HCT116 (cell line): ENCODE measurements around the gene NAA60. TPM values are rescaled to one million over a fixed set of nuclear protein-coding genes. Genes with fewer than 3 reads are reported as not detected.

Experiments used
- ATAC-seq: fragments of 200-7000 bp; cut with Tn5 transposase; 2 replicates; pipeline ENCODE4 v1.9.1; 2020; ENCODE audit warnings: mild to moderate bottlenecking, moderate library complexity
- BruUV-seq: library from RNA; stranded (reverse); fragments of 400-500 nt; replicated peaks from 2 replicates; lab custom pipeline; 2021; lab: Mats Ljungman, UMichigan
- CTCF ChIA-PET: fragments of 300-600 bp; sonication (Branson Sonifier 250); formaldehyde crosslinking; loops from one replicate; lab custom pipeline; 2021; ENCODE audit warnings: antibody characterized with exemption; lab: Charles Lee
- POLR2A ChIA-PET: fragments of 300-600, 350-600 bp; sonication (Branson Sonifier 250); formaldehyde crosslinking; loops from one replicate; lab custom pipeline; 2021; ENCODE audit warnings: antibody characterized with exemption; lab: Charles Lee
- RAD21 ChIA-PET, 2 experiments: fragments of 300-600 bp; sonication (Branson Sonifier 250); formaldehyde crosslinking; loops; one replicate each; lab custom pipeline; 2023; ENCODE audit warnings: low total read pairs in 2 of 2; ENCODE audit not compliant: uncharacterized antibody in 2 of 2, unreplicated experiment in 2 of 2, low non-redundant PET in 1 of 2; lab: Charles Lee
- DNase-seq: peaks from one replicate; pipeline ENCODE4 v3.0.0-alpha.2; 2010; ENCODE audit warnings: low read depth, low spot score
- H2AFZ ChIP-seq: fragments of 200-600 bp; shearing (Covaris generic), sonication (generic); 2 replicates; pipeline ENCODE4 v1.6.1; 2017; ENCODE audit warnings: low read depth, mixed run types, mixed read lengths, antibody characterized with exemption, low read length; ENCODE audit not compliant: poor library complexity, severe bottlenecking
- H3K27ac ChIP-seq: 2 replicates; pipeline ENCODE4 v1.5.1; 2012; ENCODE audit warnings: low read depth, low read length
- H3K27me3 ChIP-seq: fragments of 200-600 bp; sonication (generic); 2 replicates; pipeline ENCODE4 v1.6.1; 2016; ENCODE audit warnings: mixed run types, low read length, mixed read lengths; ENCODE audit not compliant: insufficient read depth
- H3K36me3 ChIP-seq, 2 experiments: fragments of 200-500 bp in 1 of 2; fragments of 200-600 bp in 1 of 2; sonication (Bioruptor generic) in 1 of 2; sonication (generic) in 1 of 2; 2 replicates each; pipeline versions ENCODE4 v1.5.1 to v1.6.1; 2014 to 2016; ENCODE audit warnings: low read length in 2 of 2, inconsistent platforms in 1 of 2, mixed read lengths in 1 of 2, mixed run types in 1 of 2; ENCODE audit not compliant: insufficient read depth in 2 of 2, control insufficient read depth in 1 of 2
- H3K4me1 ChIP-seq, 2 experiments: fragments of 200-600 bp in 1 of 2; sonication (generic) in 1 of 2; 2 replicates each; pipeline versions ENCODE4 v1.5.1 to v1.6.1; 2012 to 2017; ENCODE audit warnings: low read length in 2 of 2, inconsistent platforms in 1 of 2, mild to moderate bottlenecking in 1 of 2, mixed read lengths in 1 of 2, mixed run types in 1 of 2, moderate library complexity in 1 of 2; ENCODE audit not compliant: insufficient read depth in 2 of 2, control insufficient read depth in 1 of 2
- H3K4me2 ChIP-seq: fragments of 200-600 bp; sonication (generic); 2 replicates; pipeline ENCODE4 v1.6.1; 2017; ENCODE audit warnings: mixed run types, low read length, mixed read lengths
- H3K4me3 ChIP-seq, 2 experiments: fragments of 200-600 bp in 1 of 2; sonication (generic) in 1 of 2; replicated peaks in 1 of 2; 2 replicates each; pipeline ENCODE4 v1.5.1; 2011 to 2016; ENCODE audit warnings: low read length in 2 of 2, control low read depth in 1 of 2, low read depth in 1 of 2, mild to moderate bottlenecking in 1 of 2, mixed read lengths in 1 of 2, mixed run types in 1 of 2
- H3K79me2 ChIP-seq: fragments of 200-600 bp; sonication (generic); 2 replicates; pipeline ENCODE4 v1.6.1; 2017; ENCODE audit warnings: mild to moderate bottlenecking, mixed run types, low read length, moderate library complexity, mixed read lengths; ENCODE audit not compliant: insufficient read depth
- H3K9ac ChIP-seq: fragments of 200-600 bp; sonication (generic); 2 replicates; pipeline ENCODE4 v1.6.1; 2016; ENCODE audit warnings: low read length, mixed read lengths
- H3K9me2 ChIP-seq: fragments of 200-600 bp; sonication (generic), shearing (Covaris generic); 2 replicates; pipeline ENCODE4 v1.6.1; 2017; ENCODE audit warnings: mixed run types, mild to moderate bottlenecking, moderate library complexity; ENCODE audit not compliant: insufficient read depth
- H3K9me3 ChIP-seq, 2 experiments: fragments of 200-500 bp in 1 of 2; fragments of 200-600 bp in 1 of 2; sonication (Bioruptor generic) in 1 of 2; sonication (generic) in 1 of 2; 2 replicates each; pipeline ENCODE4 v1.6.1; 2014 to 2017; ENCODE audit warnings: low read length in 2 of 2, mixed read lengths in 2 of 2, inconsistent platforms in 1 of 2, low read depth in 1 of 2, mild to moderate bottlenecking in 1 of 2, mixed run types in 1 of 2, moderate library complexity in 1 of 2; ENCODE audit not compliant: control insufficient read depth in 1 of 2, insufficient read depth in 1 of 2
- H4K20me1 ChIP-seq: fragments of 200-600 bp; sonication (generic), shearing (Covaris generic); 2 replicates; pipeline ENCODE4 v1.6.1; 2017; ENCODE audit warnings: mixed run types, mild to moderate bottlenecking, moderate library complexity; ENCODE audit not compliant: insufficient read depth
- ATF3 ChIP-seq: IDR thresholded peaks from 2 replicates; pipeline ENCODE4 v1.6.1; 2012
- CBX3 ChIP-seq: IDR thresholded peaks from 2 replicates; pipeline ENCODE4 v1.6.1; 2012; ENCODE audit warnings: low read depth
- EGR1 ChIP-seq: IDR thresholded peaks from 2 replicates; pipeline ENCODE4 v1.6.1; 2012; ENCODE audit warnings: low read depth
- EZH2 ChIP-seq: fragments of 200-600 bp; sonication (generic); IDR thresholded peaks from 2 replicates; pipeline ENCODE4 v1.6.1; 2017; ENCODE audit warnings: antibody characterized with exemption, mixed run types
- JUND ChIP-seq: IDR thresholded peaks from 2 replicates; pipeline ENCODE4 v1.6.1; 2012
- POLR2AphosphoS5 ChIP-seq: IDR thresholded peaks from 2 replicates; pipeline ENCODE4 v1.6.1; 2011; ENCODE audit warnings: mild to moderate bottlenecking, low read depth, low read length, moderate library complexity
- RAD21 ChIP-seq: IDR thresholded peaks from 2 replicates; pipeline ENCODE4 v1.6.1; 2012; ENCODE audit warnings: low read depth, mild to moderate bottlenecking
- REST ChIP-seq: IDR thresholded peaks from 2 replicates; pipeline ENCODE4 v1.6.1; 2012; ENCODE audit warnings: low read depth
- SRF ChIP-seq: IDR thresholded peaks from 2 replicates; pipeline ENCODE4 v1.6.1; 2012; ENCODE audit warnings: low read depth
- TCF7L2 ChIP-seq: IDR thresholded peaks from 2 replicates; pipeline ENCODE4 v1.7.0; 2011; ENCODE audit warnings: borderline replicate concordance, inconsistent platforms; ENCODE audit not compliant: insufficient read depth, insufficient read length; ENCODE audit errors: extremely low read depth
- YY1 ChIP-seq: IDR thresholded peaks from 2 replicates; pipeline ENCODE4 v1.6.1; 2011; ENCODE audit warnings: low read length, low read depth, moderate library complexity, mild to moderate bottlenecking; ENCODE audit not compliant: insufficient replicate concordance; ENCODE audit errors: extremely low read depth
- ZNF274 ChIP-seq: fragments of 200-500 bp; sonication (Bioruptor generic); IDR thresholded peaks from 2 replicates; pipeline ENCODE4 v1.6.1; 2014; ENCODE audit warnings: mild to moderate bottlenecking, low read depth, low read length, inconsistent platforms
- intact Hi-C: fragments of 100-400 bp; cut with micrococcal nuclease; formaldehyde crosslinking; loops from 2 replicates; pipeline ENCODE4 v1.10.0; 2022
- total RNA-seq: library from RNA; stranded (reverse); gene quantifications from one replicate; pipeline ENCODE4 v1.2.1, GENCODE V29; 2021; ENCODE audit not compliant: unreplicated experiment
- TF ChIP-seq, protein P1 (sequence below): IDR thresholded peaks from 2 replicates; pipeline ENCODE4 v1.6.1; 2012
- TF ChIP-seq, protein P2 (sequence below), 3 experiments: fragments of 200-600 bp in 1 of 3; sonication (generic) in 1 of 3; IDR thresholded peaks in 2 of 3; conservative IDR thresholded peaks in 1 of 3; 2 replicates each; pipeline ENCODE4 v1.5.1; 2012 to 2017; ENCODE audit warnings: low read depth in 2 of 3, low read length in 2 of 3, antibody characterized with exemption in 1 of 3, borderline replicate concordance in 1 of 3, control low read depth in 1 of 3, mild to moderate bottlenecking in 1 of 3, mixed read lengths in 1 of 3, mixed run types in 1 of 3, moderate library complexity in 1 of 3; ENCODE audit not compliant: insufficient read depth in 1 of 3

Gene NAA60
- total RNA-seq, 1 experiment from 2014 or later: 32.2 TPM

DNA sequence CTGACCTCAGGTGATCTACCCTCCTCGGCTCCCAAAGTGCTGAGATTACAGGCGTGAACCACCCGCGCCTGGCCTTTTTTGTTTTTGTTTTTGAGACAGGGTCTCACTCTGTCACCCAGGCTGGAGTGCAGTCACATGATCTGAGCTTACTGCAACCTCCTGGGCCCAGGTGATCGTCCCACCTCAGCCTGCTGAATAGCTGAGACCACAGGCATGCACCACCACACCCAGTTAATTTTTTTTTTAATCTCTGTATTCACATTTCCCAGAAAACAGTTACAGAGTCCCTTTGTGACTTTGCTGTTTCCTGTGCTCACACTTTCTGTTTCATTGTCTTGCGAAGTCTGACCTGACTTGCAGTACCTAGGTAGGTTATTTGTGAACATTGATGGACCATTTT is 60.0 kb downstream of the NAA60 start (continued):
- TF ChIP-seq REST: no peak
- TF ChIP-seq, protein P1, sequence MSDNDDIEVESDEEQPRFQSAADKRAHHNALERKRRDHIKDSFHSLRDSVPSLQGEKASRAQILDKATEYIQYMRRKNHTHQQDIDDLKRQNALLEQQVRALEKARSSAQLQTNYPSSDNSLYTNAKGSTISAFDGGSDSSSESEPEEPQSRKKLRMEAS: no peak

DNA sequence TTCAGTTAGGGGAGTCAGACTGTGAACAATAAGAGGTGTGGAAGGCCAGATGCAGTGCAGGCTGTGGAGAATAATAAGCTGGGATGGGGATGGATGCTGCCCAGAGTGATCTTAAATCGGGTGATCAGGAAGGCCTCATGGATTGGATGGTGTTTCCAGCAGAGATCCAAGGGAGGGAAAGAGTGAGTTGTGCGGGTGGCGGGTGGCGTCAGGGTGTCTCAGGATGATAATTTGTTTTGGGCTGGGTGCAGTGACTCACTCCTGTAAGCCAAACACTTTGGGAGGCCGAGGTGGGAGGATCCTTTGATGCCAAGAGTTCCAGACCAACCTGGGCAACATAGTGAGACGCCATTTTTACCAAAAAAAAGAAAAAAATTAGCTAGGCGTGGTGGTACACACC is 65.3 kb downstream of the NAA60 start:
- ChIA-PET POLR2A (no interaction called here), CTCF (no interaction called here), RAD21 (no interaction called here)
- Histone ChIP-seq H3K4me3 (no peak overlapping the region), H3K27ac (no peak overlapping the region), H2AFZ (no peak overlapping the region), H3K36me3 (peaks cover 6 to 13% of the 10 kb centered on the region in 2 experiments), H4K20me1 (no peaks in the 10 kb centered on the region), H3K27me3 (no peaks in the 10 kb centered on the region), H3K9me2 (no peaks in the 10 kb centered on the region), H3K9me3 (no peaks in the 10 kb centered on the region), H3K79me2 (no peaks in the 10 kb centered on the region), H3K9ac (no peak overlapping the region), H3K4me1 (peaks cover 1 to 5% of the 10 kb centered on the region in 2 experiments; a peak in 3 of 4 replicates), H3K4me2 (no peak overlapping the region)
- no peak for DNase-seq
- TF ChIP-seq EGR1 (no peak), CBX3 (no peak), ATF3 (no peak), ZNF274 (no peak), JUND (no peak), YY1 (no peak), RAD21 (no peak), REST (no peak), SRF (no peak), TCF7L2 (no peak), POLR2AphosphoS5 (no peak), EZH2 (no peak)
- TF ChIP-seq, protein P2, sequence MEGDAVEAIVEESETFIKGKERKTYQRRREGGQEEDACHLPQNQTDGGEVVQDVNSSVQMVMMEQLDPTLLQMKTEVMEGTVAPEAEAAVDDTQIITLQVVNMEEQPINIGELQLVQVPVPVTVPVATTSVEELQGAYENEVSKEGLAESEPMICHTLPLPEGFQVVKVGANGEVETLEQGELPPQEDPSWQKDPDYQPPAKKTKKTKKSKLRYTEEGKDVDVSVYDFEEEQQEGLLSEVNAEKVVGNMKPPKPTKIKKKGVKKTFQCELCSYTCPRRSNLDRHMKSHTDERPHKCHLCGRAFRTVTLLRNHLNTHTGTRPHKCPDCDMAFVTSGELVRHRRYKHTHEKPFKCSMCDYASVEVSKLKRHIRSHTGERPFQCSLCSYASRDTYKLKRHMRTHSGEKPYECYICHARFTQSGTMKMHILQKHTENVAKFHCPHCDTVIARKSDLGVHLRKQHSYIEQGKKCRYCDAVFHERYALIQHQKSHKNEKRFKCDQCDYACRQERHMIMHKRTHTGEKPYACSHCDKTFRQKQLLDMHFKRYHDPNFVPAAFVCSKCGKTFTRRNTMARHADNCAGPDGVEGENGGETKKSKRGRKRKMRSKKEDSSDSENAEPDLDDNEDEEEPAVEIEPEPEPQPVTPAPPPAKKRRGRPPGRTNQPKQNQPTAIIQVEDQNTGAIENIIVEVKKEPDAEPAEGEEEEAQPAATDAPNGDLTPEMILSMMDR (IDR thresholded peaks at IDR 0.05 in 2 of 3, conservative IDR thresholded peaks at IDR 0.05 in 1 of 3; ENCODE audit: borderline replicate concordance in 1 of 3, insufficient read depth in 1 of 3, low read depth in 2 of 3, low read length in 2 of 3): no peak
- no TSS peak for BruUV-seq
- ATAC-seq: no peak
- intact Hi-C loops: no loop called here
